ENCODE results near the gene PANK4.

DNA sequence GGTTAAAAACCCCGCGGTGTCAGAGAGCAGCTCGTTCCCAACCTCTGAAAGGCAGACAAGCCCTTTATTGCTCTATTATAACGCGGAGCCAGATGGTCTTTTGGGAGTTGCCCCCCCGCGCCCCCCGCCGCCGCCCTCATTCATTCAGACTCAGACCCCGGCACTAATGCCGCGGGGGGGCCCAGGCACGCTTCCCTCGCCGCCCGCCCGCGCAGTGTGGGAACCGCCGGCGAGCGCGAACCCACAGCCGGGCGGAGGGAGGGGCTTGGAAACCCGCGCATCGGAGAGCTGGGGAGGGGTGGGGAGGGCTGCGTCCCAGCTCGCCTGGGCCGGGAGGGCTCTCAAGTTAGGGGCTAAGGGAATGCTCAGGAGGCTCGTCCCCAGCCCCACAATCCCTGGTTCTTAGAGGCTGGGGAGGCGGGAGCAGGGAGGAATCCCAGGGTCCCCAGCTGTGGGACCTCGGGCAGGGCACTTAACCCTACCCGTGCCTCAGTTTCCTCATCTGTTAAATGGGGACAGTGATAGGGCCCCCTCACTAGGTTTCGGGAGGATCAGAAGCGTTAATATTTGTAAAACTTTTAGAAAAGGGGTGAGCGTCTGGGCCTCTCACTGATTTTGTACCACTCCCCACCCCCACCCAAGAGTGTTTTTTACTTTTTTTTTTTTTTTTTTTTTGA lies 14.6 kb upstream of the PANK4 start:
- TF ChIP-seq, protein P1, sequence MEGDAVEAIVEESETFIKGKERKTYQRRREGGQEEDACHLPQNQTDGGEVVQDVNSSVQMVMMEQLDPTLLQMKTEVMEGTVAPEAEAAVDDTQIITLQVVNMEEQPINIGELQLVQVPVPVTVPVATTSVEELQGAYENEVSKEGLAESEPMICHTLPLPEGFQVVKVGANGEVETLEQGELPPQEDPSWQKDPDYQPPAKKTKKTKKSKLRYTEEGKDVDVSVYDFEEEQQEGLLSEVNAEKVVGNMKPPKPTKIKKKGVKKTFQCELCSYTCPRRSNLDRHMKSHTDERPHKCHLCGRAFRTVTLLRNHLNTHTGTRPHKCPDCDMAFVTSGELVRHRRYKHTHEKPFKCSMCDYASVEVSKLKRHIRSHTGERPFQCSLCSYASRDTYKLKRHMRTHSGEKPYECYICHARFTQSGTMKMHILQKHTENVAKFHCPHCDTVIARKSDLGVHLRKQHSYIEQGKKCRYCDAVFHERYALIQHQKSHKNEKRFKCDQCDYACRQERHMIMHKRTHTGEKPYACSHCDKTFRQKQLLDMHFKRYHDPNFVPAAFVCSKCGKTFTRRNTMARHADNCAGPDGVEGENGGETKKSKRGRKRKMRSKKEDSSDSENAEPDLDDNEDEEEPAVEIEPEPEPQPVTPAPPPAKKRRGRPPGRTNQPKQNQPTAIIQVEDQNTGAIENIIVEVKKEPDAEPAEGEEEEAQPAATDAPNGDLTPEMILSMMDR (conservative IDR thresholded peaks at IDR 0.05 in 1 of 2, IDR thresholded peaks at IDR 0.05 in 1 of 2; ENCODE audit: extremely low read depth in 1 of 2, insufficient read depth in 1 of 2, low read depth in 1 of 2, low read length in 2 of 2): no peak
- TF ChIP-seq EZH2 (IDR thresholded peaks at IDR 0.05; ENCODE audit: borderline replicate concordance, low read length): no peak
